Stimulated activated CD4-positive, alpha-beta T cell treated with anti-CD3 and anti-CD28 coated beads, Interleukin-1b, Interleukin-23, amount 100 ng/mL, for 4 hours (primary cell): ENCODE results near the gene CENPX.
A peak's percentile ranks its signal among the peaks of the same experiment; 100 is the strongest.

ENCODE experiments used
- DNase-seq, 2 donors: peaks; one replicate each; pipeline ENCODE4 v3.0.0-alpha.2; 2020; ENCODE audit warnings: low read depth in 2 of 2

The CENPX gene

DNA sequence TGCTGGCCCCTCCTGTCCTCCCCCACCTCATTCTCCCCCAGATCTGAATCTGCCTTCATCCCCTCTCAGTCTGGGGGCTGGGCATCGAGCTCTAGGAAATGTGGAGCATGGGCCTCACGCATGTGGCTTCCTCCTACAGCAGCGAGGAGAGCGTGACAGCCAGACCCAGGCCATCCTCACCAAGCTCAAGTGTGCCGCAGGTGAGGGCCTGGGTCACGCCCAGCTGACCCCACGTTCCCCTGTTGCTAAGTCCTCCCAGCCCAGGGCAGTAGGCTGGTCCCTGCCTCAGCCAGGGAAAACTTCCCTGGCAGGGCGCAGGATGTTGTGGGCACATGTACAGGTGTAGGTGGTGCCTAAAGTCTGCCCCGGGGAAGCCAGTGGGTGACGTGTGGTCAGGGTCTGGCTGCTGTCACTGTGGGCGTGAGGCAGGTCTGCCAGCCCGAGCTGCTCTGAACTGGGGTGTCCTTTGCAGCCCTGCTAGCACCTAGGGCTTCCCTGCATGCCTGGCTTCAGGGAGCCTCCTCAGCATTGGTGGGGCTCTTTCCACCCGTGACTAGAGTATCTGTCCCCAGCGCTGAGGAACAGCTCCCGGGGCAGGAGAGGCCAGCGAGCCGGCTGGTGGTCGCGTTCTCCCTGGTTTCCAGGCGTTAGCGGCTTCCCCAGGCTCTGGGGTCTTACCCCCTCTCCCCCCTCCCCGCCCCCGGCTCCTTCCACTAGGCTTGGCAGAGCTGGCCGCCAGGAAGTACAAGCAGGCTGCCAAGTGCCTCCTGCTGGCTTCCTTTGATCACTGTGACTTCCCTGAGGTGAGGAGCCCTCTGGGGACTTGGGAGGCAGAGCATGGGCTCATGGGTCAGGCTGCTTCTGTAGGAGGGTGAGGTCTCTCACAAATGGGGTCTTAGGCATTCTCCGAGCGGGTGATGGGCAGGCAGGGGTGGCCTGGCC is 32.6 kb upstream of the CENPX start:
- DNase-seq, result no peak

DNA sequence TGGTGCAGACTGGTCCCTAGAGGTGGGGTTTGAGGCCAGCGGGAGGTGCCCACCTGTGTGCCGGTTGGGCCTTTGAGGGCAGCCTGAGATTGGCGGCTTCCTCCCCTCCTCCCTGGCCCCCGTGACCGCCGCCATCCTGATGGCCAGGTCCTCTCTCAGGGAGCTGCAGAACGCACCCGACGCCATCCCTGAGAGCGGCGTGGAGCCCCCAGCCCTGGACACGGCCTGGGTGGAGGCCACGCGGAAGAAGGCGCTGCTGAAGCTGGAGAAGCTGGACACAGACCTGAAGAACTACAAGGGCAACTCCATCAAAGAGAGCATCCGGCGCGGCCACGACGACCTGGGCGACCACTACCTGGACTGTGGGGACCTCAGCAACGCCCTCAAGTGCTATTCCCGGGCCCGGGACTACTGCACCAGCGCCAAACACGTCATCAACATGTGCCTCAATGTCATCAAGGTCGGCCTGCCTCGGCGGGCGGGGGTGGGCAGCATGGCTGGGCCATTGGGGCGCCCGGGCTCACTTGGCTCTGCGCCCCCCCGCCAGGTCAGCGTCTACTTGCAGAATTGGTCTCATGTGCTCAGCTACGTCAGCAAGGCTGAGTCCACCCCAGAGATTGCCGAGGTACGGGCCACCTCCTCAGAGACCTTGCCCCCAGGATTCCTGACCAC is 31.8 kb upstream of the CENPX start:
- DNase-seq, result no peak

DNA sequence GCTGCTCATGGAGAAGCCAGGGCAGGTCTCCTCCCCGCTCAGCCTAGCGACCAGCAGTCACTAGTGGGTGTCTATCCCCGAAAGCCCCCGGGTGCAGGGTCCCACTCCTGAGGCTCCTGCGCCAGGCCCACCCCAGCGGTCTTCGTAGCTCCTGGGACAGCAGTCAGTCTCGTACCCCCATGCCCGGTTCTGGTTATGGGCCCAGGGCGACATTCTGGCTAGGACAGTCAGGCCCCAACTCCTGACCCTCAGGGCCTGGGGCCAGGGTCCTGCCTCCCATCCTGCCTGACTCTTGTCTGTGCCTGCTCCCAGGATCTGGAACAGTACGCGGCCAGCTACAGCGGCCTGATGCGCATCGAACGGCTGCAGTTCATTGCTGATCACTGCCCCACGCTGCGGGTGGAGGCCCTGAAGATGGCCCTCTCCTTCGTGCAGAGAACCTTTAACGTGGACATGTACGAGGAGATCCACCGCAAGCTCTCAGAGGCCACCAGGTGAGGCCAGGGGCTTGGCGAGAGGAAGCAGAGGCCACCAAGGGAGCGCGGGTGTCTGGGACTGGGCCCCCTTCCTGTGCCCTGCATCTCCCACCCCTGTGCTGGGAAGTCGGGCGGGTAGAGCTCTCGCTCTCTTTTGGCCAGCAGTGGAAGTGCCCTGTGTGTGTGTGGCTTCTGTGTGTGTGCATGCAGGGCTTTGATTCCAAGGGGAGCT is 31.0 kb upstream of the CENPX start:
- no peak for DNase-seq

DNA sequence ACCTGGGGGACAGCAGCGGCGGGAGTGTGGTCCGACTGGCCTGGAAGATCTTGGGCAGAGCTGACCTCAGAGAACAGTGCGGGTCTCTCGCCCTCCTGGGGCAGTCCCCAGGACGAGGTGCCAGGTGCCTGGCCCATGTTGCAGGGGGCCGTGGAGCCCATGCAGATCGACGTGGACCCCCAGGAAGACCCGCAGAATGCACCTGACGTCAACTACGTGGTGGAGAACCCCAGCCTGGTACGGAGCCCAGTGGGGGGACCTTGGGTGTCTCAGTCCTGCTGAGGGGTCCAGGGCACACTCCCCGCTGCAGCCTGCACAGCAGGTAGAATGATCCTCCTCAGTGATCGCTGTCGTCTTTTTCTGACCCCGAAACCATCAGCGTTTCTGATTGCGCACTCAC is 30.5 kb upstream of the CENPX start:
- DNase-seq, result no peak

DNA sequence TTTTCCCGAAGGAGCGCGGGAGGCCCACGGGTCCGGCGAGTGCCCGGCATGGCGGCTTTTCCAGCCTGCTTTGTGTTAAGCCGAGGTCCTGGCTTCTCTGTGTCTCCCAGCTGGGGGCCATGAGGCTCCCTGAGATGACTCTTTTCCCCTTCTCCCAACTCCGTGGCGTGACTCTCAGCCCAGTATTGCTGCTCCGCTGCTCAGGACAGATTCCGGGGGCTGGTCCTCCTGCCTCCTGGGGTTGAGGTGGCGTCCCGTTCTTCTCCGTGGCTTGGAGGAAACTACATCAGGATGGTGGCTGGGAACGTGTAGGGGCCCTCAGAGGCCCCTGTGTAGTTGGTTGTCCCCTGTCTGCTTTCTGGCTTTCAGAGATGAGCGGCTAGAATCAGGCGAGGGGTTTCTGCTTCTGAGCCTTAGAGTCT is 30.0 kb upstream of the CENPX start:
- DNase-seq, result no peak

DNA sequence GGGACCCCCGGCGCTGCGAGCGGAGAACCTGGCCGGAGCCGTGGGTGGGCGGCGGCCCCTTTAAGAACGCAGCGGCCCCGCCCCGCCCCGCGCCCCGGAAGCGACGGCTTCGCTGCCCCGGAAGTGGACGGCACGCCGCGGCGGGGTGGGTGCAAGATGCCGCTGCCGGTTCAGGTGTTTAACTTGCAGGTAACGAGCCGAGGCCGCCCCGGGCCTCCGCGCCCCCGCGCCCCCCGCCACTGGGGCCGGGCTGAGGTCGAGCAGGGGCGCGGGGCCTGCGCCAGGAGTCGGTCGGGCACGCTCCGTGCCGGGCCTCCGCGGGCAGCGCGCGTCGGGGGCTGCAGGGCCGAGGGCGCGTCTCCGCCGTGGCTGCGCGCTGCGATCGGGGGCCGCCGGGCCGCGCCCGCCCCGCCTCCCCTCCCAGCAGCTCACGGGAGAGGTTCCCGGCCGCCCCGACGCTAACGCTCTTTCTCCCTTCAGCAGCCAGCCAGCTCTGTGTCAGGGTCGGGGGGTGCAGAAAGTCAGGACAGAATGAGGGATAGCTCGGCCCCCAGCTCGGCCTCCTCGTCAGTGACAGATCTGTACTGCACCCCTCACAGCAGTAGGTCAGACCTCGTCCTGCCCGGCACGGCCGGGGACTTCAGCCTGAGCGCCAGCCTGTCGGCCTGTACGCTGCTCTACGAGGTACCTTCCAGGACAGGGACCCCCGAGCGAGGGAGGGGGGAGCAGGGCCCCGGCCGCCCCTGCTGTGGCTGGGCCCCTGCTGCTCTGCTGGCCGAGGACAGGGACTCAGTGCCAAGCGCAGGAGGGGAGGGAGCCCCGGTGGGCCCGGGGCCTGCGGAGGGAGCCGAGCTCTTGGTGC is 29.3 kb upstream of the CENPX start, which contains the start of the genes GPS1 and RFNG:
Gene GPS1 (plus strand): TSS at position 123 of the 862 bp plus-strand sequence. CDS start 34 bp downstream, at position 157.
Gene RFNG (minus strand): TSS at position 36 of the 862 bp plus-strand sequence. CDS start 45 bp downstream, outside the sequence.
- DNase-seq, result peak; percentile 67 to 87

DNA sequence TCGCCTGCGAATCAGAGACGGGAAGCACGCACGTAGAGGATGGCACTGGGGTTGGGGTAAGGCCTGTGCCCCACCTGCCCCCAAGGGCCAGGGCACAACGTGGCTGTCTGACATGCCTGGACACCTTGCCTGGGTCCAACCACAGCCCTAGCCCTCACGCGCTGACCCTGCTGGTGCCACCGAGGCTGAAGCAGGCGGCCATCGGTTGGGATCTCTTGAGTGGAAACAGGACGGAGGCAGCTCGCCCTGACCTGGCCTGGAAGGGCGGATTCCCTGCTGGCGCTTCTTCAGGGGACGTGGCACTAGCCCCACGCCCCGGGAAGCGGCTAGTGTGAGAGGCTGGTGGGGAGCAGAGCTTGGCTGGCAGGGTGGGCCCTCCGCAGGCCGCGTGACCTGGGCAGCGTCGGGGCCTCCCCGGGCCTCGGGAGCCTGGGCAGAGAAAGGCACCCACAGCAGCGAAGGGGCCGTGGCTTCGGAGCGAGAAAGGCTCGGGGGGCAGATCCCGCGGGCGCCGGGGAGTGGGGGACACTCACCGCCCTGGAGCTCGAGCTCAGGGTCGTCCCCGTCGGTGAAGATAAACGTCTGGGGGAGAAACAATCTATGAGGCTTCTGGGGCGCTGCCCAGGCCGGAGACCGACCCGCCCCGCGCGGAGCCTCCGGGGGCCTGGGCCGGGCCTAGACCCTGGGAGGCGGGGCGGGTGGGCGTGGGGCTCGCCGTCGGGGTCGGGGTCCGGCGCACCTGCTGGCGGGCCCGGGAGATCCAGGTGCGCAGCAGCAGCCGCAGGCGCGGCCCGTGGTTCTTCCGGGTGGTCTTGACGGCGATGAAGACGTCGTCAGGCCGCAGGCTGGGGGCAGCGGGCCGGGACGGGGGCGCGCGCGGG is 28.3 kb upstream of the CENPX start:
- DNase-seq, result no peak

DNA sequence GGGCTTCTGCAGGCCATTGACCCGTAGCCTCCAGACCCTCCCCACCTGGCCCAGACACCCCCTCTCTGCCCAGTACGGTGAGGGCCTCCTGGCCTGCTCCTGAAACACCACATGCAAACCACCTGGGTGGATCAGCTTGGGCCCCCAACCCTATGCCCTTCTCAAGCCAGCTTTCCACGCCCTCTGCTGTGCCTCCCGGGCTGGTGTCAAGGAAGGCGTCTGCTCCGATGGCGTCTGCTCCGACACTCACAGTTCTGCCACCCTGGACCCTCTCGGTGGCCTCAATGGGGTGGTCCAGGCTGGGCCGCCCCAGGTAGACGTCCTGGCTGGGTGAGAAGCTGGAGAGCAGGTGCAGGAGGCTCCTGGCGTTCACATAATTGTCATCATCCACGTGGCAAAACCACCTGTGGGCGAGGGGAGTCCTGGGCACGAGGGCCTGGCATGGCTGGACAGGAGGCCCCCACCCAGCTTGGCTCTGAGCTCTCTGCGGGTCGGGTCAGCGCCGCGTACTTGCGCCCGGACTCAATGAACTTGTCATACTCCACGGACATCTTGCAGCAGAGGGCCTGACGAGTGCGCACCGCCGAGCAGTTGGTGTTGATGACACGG is 27.6 kb upstream of the CENPX start:
- DNase-seq, result no peak

DNA sequence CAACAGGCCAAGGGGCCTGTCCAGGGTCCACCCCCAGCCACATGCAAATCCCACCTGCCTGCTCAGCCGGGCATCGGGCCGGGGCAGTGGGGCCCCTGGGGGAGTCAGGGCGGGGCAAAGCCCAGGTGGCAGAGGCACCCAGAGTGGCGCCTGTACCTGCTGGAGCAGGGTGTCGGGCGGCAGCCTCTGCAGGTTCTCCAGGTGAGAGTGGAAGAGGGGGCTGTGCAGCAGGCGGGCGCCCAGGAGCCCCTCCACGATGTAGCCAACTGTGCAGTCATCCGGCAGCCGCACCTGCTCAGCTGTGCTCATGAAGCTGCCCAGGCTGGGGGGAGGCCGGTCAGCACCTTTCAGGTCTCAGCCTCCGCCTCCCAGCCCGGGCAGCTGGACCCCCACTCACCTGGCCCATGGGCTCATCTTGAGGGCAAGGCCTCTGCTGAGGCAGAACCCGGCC is 26.9 kb upstream of the CENPX start:
- DNase-seq, result no peak

DNA sequence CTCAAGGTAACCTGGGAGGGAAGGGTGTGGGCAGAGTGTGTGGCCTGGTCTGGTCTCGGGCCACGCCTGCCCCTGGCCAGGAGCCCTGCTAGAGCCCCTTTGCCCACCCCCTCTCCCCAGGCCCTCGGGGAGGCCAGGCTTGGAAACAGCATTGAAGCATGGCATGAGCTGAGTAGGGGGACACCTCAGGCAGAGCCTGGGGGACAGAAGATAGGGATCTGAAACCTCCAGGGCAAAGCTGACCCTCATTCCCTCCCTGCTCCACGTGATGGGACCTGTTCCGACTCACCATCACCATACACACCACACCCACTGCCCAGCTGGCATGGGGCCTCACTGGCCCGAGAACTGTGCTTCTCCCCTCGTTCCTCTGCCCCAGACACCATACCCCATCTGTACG is 26.4 kb upstream of the CENPX start:
- DNase-seq, result no peak

DNA sequence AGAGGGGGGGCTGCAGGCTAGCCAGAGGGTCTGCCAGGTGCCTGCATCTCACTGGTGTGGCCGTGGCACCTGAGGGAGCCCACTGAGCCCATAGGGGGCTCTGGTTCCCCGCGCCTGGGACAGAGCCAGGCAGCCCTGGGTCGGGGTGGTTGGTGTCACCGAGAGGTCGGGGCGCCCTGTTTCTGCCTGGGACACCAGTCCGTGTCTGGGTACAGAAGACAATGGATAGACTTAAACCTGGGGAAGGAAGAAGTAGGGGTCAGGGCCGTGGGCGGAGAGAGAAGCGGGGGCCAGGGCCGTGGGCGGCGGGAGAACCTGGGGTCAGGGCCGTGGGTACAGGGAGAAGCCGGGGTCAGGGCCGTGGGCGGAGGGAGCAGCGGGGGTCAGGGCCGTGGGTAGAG is 25.9 kb upstream of the CENPX start:
- no peak for DNase-seq

DNA sequence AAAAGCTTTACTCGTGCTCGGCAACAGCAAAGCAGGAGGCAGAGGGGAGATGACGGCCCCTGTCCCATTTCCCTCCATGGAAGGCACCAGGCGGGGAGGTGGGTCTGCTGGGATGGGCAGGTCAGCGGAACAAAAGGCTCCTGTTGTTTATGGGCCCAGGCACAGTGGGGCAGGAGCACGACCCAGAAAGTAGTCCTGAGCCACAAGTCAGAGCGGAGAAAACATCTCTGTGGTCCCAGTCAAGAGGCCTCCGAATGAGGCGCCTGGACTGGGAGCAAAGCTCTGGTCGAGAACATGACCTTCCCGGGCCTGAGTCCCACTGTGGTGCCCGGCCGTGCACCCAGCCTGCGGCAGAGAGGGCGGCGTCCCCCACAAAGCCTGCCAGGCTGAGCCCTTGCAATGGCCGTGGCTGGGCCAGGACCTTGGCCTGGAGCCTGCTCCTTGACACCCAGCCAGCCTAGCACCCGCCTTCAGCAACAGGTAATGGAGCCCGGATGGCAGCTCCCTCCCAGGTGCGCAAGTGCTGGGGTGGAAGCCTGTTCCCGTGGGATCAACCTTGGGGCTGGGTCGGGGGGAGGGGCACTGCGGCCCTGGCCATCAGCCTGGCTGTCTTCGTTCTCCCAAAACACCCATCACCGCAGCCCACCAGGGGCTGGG is 25.4 kb upstream of the CENPX start:
- DNase-seq, result no peak

DNA sequence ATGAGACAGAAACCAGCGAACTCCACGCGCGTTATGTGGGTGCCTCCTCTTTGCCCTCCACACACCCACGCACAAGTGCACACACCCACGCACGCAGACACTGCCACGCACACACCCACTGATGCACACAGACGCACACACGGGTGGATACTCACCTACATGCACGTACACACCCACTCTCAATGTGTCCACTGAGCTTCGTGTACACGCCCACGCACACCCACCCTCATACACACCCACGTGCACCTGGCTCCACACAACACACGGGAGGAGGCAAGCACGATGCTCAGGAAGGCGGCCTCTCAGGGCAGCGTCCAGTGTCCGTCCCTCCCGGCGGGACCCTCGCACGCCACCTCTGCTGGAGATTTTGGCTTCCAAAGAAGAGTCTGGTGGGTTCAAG is 24.7 kb upstream of the CENPX start:
- no peak for DNase-seq

DNA sequence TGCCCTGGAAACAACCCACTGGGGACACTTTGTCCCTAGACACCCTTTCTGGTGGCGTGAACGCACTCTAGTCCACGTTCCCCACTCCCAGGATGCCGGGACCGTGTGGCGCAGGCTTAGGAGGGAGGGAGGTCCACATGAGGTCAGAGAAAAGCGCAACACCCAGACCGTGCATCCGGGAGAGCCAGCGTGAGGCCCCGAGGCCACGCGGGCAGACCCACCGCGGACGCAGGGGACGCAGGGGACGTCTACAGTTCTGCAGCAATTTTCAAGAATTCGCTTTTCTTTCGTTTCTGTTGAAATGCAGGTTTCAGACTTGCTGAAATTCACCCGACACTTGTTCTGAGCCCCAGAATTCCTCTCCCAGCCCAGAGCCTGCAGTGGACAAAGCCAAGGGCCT is 24.2 kb upstream of the CENPX start:
- no peak for DNase-seq

DNA sequence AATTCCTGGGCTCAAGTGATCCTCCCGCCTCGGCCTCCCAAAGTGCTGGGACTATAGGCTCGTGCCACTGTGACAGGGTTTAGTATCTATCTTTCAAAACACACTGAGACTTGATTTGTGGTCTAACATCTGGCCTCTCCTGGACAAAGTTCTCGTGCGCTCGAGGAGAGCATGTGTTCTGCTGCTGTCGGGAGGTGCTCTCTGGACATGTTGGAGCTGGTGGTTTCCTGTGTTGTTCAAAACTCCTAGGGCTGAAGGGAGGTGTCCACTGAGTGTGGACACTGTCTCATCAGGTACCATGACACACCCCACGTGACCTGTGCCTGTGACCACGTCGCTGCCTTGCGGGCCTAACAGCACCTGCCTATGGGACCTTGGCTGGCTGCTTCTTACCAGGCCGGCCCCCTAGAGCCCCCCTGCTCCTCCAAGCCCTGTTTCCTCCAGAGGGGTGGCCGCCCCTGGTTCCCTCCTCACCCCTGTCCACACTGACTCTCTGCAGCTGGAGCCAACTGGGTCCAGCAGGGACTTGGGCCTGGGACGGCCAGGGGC is 23.3 kb upstream of the CENPX start:
- DNase-seq, result no peak

DNA sequence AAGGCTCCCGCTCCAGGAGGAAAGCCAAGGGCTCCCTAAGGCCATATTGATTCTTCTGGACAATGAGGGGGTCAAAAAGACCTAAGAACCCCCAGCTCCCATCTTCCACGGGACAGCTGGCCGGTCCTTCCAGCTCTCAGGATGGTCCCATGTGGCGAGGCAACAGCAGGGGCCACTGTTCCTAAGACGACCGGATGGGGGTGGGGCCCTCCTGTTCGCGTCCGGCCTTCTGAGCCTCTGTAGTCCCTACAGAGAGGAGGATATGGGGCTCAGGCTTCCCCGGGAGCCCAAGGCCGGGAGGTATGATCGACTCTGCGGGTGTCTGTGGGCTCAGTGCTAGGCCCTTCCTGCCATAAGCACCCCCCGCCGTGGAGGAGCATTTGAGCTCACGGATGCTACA is 20.8 kb upstream of the CENPX start:
- DNase-seq, result no peak

DNA sequence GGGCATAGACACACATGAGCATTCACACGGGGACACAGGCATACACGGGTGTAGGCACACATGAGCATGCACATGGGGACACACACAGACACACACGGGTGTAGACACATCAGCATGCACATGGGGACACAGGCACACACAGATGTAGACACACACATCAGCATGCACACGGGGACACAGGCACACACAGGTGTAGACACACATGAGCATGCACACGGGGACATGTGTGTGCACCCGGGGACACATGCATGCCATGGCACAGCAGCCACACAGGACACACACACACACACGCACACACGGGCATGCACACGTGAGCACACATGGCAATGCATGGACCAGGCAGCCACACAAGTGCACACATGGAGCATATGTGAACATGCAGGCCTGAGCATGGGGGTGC is 20.0 kb upstream of the CENPX start:
- DNase-seq, result no peak

DNA sequence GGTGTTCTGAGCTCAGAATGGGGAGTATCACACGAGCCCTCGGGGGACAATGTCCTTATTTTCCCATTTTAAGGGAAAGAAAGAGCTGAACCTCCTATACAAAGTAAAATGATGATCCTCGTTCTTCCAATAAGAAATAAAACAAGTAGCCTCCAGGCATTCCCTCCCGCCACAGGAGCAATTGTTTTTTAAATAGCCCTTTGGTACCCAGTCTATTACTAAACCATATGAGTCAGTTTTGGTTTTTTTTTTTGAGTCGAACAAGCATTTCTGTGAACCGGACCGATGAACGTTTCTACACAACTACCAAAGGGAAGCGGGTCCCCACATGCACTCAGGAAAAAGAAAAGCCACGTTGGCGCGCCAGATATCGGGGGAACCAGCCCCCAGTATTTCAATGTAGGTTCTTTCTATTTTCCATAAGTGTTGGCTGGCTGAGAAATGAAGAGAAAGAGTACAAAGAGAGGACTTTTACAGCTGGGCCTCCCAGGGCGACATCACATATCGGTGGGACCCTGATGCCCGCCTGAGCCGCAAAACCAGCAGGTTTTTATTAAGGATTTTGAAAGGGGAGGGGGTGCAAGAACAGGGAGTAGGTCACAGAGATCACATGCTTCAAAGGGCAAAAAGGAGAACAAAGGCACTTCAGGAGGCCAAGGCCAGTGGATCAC is 18.6 kb upstream of the CENPX start:
- no peak for DNase-seq
